Stimulated activated CD8-positive, alpha-beta memory T cell treated with anti-CD3 and anti-CD28 coated beads, Interleukin-7, amount 100 ng/mL, for 48 hours (primary cell): ENCODE data around the gene CENPV.

Source experiments
- DNase-seq, 2 donors: peaks; one replicate each; pipeline ENCODE4 v3.0.0-alpha.2; 2020; ENCODE audit warnings: low read depth in 1 of 2; ENCODE audit errors: extremely low read depth in 1 of 2

CENPV gene

GRCh38 chr17:16363749-16364536 is 10.7 kb upstream of the CENPV start:
- DNase-seq = peak in 1 of 2 donors; percentile 55

- DNase-seq = no peak
These were observed 8.6 kb upstream of the CENPV start for GRCh38 chr17:16361874-16362273.

GRCh38 chr17:16358394-16358793 is 5.1 kb upstream of the CENPV start:
- DNase-seq = no peak

- no peak for DNase-seq
These were observed 1.3 kb upstream of the CENPV start for GRCh38 chr17:16354585-16354984.

- peak in 1 of 2 donors; percentile 7 for DNase-seq
These were observed 477 bp downstream of the CENPV start for GRCh38 chr17:16352667-16353316.

GRCh38 chr17:16352303-16352666 is 984 bp downstream of the CENPV start:
- peak in 1 of 2 donors; percentile 14 for DNase-seq

GRCh38 chr17:16351831-16352230 is 1.4 kb downstream of the CENPV start:
- DNase-seq = no peak

GRCh38 chr17:16349431-16349830 is 3.8 kb downstream of the CENPV start:
- DNase-seq = no peak

GRCh38 chr17:16348586-16348985 is 4.7 kb downstream of the CENPV start:
- DNase-seq = no peak

- no peak for DNase-seq
These were observed 6.5 kb downstream of the CENPV start for GRCh38 chr17:16346721-16347271.

- no peak for DNase-seq
These were observed 7.7 kb downstream of the CENPV start for GRCh38 chr17:16345565-16345964.

GRCh38 chr17:16343569-16343968 is 9.7 kb downstream of the CENPV start:
- DNase-seq = no peak

- DNase-seq = no peak
These were observed 10.3 kb downstream of the CENPV start for GRCh38 chr17:16342979-16343378.

GRCh38 chr17:16339959-16340358 is 13.3 kb downstream of the CENPV start:
- DNase-seq = no peak

GRCh38 chr17:16339402-16339801 is 13.9 kb downstream of the CENPV start:
- no peak for DNase-seq

GRCh38 chr17:16338391-16338790 is 14.9 kb downstream of the CENPV start:
- no peak for DNase-seq

- no peak for DNase-seq
These were observed 23.6 kb downstream of the CENPV start for GRCh38 chr17:16329519-16330271.

- DNase-seq = no peak
These were observed 24.3 kb downstream of the CENPV start for GRCh38 chr17:16328997-16329396.

- no peak for DNase-seq
These were observed 26.3 kb downstream of the CENPV start for GRCh38 chr17:16327018-16327417.

- no peak for DNase-seq
These were observed 27.3 kb downstream of the CENPV start for GRCh38 chr17:16325964-16326363.

- DNase-seq = no peak
These were observed 30.6 kb downstream of the CENPV start for GRCh38 chr17:16322636-16323035.
